Measurements from ENCODE around the gene MMRN2.
"Not testable (repeated sequence)": the region's sequence is repeated elsewhere in the genome, so short reads cannot be mapped to it uniquely, and the experiment has no call there.

The MMRN2 gene

DNA sequence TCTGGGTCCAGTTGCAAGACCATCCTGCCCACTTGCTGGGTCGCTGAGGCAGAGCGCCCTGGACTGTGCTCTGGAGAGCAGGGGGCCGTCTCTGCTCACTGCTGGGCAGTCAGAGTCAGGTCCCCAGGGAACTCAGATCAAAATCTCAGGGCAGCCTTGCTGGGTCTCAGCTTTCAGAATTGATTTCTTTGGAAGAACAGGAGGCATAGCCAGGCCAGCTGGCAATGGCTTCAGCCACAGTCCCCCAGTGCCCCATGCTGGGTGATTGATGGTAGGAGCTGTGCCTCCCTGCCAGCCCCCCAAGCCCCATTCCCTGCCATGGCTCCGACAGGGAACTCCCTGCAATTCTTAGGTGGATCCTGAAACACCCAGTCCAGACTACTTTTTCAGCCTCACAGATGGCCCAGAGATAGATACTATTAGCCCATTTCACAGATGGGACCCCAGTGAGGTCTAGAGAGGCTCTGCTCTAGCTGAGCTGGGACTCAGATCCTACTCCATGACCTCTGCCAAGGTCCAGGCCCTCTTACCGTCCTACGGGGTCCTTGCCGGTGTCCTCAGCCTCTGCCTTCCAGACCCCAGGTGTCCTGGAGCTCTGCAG lies 467 bp downstream of the MMRN2 start:
- DNase-seq (ENCODE audit: low read depth in 2 of 2), result no peak

DNA sequence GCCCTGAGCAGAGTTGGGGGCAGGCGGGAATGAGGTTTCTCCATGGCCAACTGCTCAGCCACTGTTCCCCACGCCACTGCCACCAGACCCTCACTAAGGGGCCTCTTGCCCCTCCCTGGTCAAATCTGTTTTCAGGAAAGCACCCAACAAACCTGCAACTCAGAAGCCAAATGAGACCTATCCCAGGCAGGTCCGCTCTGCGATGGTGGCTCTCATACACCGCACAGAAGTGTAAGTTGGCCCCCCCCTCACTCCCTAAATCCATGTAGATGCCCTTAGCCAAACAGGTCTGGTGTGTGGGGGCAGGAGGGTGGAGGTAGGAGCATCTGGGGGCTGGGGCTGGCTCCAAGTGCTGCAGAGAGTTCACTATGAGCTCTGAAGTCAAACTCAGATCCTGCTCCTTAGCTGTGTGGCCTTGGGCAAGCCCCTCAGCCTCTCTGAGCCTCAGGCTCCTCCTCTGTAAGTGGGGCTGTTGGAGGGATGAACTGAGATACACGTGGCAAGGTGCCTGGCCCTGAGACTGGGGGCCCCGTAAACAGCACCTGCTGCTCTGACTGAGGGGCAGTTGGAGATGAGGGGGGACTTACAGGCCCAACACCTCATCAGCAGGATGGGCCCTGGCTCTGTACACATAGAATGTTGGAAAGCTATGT lies 1.1 kb downstream of the MMRN2 start:
- no peak for DNase-seq (ENCODE audit: low read depth in 2 of 2)

DNA sequence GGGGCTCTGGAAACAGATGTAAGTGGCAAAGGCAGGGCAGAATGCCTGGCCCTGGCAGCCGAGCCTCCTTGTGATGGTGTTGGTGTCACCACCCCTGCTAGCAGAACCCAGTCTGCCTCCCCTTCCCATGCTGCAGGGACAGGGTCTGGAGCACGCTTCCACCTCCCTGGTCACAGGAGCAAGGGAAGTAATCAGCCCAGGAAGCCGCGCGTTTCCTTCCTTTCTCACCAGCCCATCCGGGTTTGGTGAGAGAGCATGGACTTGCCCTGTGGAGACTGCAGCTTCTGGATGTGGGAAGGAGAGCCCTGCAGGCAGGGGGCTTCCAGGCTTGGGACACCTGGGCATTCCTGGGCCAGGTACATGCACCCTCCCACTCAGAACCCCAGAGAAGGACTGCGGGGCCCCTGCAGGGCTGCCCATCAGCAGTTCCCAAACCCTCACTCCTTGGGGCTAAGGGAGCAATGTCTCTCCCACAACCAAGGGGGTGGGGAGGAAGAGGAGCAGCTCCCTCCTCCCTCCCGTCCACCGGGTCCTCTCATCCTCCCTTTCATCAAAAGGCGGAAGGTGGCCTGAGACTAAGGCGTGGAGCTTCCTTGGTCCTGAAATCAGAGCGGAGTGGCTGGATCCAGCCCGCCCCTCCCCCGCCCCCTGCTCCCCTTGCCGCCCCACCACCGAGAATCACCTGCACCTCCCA lies 1.8 kb downstream of the MMRN2 start:
- no peak for DNase-seq (ENCODE audit: low read depth in 2 of 2)

DNA sequence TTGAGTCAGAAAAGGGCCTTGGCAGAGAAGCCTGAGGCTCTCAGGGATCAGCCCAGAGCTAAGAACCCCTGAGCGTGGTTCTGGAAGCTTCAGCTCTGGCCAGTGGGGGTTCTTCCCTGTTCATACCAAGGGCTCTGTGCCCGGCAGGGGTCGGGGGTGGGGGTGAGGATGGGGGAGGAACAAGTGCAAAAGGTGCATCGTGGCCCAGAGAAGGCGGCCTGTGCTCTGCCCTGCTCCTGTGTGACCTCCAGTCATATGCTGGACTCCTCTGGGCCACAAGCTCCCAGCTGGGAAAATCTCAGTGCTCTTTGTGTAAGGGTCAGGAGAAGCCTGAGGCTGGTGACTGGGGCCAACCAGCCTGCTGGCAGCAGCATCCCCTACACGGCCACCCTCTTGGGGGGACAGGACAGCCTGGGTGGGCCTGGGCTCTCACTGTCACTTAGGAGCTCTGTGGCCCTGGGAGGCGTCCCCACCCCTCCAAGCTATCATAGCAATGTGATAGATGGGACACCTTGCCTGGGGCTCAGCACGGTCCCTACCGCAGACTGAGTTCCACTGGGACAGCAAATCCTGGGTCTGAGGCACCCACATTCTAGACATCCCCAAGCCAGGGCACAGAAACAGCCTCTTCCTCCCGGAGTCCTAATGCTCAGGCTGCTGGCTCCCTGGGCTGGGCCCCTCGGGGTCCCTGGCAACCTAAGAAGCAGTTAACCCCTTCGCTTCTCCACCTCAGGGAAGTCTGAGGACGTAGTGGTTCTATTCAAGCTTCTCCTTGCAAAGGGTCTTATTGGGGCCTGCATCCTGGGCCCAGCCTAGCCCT lies 2.5 kb downstream of the MMRN2 start:
- DNase-seq (ENCODE audit: low read depth in 2 of 2), result no peak

DNA sequence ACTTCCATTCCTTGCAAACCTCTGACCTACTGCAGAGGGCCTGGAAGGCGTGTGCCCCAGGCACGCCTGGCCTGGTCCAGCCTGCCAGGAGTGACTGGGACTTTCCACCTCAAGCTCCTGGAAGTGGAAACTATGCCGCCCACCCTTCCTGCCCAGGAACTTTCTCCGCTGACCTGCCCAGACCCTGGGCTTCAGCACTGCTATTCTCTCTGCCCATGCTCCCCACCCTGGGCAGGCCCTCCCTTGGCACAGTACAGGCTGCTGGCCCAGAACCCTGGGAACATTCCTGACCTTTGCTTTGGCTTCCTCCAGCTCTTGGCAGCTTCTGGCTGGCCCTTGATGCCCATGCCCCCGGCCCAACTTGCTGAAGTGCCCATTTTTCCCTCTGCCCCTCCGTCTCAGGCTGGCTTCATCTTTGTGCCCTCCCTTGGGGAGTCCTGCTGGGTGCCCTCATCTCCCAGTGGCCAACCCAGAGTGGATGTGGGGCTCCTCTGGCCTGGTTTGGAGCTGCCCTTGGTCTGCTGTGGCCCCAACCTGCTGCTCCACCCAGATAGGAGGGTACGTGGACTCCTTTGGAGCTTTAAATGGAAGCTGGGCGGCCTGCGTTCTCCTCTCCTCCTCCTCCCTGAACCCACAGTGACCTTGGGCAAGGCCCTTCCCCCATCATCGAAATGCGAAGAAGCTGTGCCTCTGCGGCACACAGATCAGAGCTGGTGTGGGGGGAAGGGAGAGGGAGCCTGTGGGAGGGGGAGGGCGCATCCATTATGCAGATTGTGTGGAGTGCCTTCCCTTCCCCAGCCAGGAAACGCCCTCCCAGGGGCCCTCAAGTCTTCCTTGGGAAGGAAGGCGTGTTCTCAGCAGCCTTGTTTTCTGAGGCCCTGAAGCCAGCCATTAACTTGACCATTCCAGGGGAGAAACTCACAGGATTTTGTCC lies 3.4 kb downstream of the MMRN2 start:
- DNase-seq (ENCODE audit: low read depth in 2 of 2), result no peak

DNA sequence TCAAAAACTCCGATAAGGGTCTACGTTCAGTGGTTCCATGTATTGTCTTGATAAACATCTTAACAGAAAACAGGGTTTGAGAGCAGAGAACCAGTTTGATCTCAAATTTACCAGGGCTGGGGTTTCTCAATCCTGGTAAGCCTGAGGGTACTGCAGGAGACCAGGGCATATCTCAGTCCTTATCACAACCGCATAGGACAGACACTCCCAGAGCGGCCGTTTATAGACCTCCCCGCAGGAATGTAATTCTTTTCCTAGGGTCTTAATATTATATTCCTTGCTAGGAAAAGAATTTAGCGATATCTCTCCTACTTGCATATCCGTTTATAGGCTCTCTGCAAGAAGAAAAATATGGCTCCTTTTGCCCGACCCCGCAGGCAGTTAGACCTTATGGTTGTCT lies 4.7 kb downstream of the MMRN2 start:
- DNase-seq (ENCODE audit: low read depth in 2 of 2), result not testable (repeated sequence)

DNA sequence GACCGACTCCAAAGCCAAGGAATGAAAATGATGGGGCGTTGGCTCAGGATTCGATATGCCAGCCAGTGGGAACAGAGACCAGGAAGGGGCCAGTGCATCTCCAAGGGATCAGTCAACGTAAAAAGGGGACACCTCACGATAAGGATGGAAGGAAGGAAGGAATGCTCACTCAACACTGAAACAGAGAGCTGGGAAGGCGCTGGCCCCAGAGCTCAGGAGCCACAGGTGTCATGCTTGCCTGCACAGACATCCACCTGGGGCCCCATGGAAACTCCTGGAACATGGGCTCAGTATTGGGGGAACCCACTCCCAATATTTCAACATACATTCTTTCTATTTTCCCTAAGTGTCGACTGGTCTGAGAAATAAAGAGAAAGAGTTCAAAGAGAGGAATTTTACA lies 5.3 kb downstream of the MMRN2 start:
- DNase-seq (ENCODE audit: low read depth in 2 of 2), result no peak

DNA sequence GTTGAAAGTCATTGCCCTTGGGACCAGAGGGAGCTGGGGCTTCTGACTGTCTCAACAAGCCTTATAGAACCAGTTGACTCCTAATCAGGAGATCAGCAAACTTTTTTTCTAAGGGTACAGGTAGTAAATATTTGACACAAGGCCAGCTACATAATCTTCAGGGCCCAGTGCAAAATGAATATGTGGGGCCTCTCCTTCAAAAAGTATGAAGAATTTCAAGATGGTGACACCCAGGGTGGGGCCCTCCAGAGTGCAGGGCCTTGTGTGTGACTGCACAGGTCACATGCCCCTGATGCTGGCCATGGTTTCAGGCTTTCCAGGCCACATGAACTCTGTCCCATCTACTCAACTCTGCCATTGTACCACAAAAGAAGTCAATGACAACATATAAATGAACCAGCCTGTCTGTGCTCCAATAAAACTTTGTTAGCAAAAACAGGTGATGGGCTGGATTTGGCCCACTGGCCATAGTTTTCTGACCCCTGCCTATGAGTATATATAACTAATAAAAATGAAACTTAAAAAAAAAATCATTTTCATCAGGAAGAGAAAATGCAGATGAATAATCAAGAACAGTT lies 6.1 kb downstream of the MMRN2 start:
- DNase-seq (ENCODE audit: low read depth in 2 of 2), result no peak

DNA sequence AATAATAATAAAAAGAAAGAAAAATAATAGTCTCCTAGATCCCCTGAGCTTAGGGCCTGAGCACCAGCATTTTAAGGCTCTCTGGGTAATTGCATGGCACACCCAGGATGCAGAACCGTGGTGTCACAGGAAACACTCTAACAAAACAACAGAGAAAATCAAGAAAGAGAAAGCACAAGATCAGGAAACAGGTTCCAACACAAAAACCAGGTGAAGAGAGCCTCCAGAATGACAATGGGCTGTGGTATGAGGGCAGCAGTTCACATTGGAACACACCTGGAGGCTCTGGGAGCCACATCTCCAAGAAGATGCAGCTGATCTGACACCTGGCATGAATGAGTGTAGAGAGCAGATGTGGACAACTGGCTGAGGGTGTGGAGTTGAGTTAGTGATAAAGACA lies 7.1 kb downstream of the MMRN2 start:
- DNase-seq (ENCODE audit: low read depth in 2 of 2), result no peak

DNA sequence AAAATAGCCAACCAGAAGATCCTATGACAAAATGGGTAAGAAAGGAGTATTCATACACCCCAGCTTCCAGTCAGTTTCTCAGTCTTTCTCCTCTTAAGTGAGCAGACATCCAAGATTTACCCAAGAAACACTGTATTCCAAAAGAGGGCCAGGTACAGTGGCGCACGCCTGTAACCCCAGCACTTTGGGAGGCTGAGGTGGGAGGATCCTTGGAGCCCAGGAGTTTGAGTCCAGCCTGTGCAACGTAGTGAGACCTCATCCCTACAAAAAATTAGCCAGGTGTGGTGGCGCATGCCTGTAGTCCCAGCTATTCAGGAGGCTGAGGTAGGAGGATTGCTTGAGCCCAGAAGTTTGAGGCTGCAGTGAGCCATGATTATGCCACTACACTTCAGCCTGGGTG lies 9.6 kb downstream of the MMRN2 start:
- DNase-seq (ENCODE audit: low read depth in 2 of 2), result not testable (repeated sequence)

DNA sequence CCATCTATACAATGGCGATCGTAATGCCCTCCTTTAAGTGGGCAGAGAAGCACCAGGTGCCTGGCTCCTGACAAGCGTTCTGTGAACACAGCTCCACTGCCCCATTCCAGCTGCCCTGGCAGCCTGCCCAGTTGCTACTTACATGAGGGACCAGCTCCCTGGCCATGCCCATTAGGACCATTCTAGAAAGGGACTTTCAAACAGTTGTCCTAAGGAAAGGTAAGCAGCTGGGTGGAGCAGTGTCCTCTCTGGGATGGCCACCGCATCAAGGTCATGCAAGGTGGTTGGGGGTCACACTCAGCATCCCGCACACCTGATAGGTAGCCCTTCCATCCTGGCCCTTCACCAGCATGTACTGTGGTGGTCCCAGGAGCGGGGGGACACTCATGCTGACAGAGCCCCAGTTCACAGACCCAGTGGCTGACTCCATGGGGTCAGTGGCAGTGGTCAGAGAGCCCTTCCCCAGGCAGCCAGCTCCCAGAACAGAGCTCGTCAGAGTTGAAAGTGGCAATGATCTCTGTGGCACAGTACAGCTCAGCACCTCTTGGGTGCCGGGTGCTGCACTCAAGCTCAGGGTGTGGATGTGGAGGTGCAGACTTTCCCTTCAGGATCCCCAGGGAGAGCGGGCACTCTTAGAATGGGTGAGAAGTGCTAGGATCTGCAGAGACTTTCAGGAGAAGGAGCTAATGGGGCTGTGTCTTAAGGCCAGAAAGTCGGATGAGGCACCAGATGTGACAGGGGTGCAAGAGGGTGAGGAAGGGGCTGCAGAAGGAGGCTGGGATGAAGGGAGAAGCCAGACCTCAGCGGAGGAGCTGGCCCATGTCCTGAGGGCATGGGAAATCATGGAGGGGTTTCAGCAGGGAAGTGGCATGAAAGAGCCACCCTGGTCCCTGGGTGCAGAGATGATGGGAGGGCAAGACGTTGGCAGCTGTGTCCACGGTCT lies 10.9 kb downstream of the MMRN2 start:
- DNase-seq (ENCODE audit: low read depth in 2 of 2), result no peak

DNA sequence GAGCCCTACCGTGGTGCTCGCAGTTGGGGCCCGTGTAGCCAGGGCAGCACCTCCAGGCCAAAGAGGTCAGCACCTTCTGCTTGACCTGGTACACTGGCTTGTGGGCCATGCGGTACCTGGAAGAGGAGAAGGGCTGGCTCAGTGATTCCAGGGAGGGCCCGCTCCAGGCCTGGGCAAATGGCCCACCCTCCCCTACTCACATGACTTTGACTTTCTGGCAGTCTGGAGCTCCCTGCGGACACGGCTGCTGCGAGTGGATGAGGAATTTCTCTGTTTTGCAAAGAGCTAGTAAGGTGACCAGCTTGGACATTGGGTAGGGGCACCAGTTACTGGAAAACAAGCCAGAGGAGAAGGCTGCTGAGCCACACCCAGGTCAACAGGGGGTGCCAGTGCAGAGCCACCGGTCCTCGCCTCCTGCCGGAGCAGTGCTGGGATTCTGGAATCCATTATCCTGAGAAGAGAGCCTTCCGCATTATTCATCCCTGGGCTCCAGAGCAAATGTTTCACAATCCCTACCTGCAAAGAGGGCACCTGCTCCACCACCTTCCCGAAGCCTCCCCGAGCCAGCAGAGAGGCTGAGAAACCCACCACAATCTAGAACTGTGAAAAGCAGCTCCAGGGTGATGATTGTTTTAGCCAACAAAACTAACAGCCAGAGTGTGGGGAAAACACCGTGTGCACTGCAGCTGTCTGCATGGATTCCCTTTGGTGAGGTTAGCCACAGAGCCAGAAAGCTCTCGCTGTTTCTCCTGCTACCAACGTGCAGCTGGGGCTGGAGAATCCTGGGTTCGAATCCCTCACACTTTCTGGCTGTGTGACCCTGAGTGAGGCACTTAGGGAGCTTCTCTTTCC lies 11.8 kb downstream of the MMRN2 start:
- no peak for DNase-seq (ENCODE audit: low read depth in 2 of 2)

DNA sequence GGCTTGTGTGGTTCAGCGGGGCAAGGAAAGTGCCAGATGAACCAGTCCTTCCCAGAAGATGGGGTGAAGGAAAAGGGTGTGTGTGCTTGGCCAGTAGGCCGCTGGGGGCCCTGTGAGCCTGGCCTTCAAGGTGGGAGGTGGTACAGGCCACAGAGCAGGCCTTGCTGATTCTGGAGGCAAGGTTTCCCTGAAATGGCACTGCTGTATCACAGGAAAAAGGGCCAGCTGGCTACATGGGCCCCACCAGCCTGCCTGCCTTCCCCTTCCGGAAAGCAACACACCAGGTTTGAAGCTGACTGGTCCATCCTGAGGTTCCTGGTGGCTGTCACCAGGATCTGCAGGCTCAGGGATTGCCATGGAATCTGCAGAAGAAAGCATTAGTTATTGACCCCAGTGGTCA lies 12.5 kb downstream of the MMRN2 start:
- no peak for DNase-seq (ENCODE audit: low read depth in 2 of 2)

DNA sequence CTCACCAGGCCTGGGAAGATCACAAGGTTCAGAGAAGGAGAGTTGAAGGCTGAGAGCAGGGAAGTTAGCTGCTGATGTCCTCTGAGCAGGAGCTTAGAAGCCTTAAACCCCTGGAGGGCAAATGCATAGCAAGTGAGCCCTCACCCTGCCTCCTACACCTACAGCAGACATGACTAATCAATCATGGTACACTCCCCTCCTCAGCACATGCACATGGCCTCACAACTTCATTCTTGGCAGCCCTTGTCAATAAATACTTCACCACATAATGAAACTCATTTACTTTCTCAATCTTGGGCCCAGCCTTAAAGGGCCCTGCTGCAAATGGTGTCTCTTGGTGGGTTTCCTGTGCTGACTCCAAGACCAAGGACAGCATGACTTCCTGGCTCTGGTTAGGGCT lies 12.9 kb downstream of the MMRN2 start:
- DNase-seq (ENCODE audit: low read depth in 2 of 2), result no peak

DNA sequence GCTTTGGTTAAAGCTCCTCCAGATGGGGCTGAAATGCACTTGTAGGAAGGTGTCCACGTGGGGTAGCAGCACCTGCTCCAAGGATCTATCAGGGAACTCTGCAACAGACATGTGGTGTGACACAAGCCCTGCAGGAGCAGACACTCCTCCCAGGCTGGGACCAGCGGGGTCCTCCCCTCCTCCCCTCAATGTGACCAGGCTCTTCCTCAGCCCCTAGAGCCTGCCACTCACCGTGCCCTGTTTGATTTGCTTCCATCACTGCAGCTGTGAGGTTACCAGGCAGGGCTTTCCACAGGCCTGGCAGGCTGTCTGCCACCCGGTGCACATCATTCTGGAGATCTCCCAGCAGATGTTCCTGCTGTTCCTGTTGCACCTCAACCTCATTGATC lies 13.4 kb downstream of the MMRN2 start:
- no peak for DNase-seq (ENCODE audit: low read depth in 2 of 2)

DNA sequence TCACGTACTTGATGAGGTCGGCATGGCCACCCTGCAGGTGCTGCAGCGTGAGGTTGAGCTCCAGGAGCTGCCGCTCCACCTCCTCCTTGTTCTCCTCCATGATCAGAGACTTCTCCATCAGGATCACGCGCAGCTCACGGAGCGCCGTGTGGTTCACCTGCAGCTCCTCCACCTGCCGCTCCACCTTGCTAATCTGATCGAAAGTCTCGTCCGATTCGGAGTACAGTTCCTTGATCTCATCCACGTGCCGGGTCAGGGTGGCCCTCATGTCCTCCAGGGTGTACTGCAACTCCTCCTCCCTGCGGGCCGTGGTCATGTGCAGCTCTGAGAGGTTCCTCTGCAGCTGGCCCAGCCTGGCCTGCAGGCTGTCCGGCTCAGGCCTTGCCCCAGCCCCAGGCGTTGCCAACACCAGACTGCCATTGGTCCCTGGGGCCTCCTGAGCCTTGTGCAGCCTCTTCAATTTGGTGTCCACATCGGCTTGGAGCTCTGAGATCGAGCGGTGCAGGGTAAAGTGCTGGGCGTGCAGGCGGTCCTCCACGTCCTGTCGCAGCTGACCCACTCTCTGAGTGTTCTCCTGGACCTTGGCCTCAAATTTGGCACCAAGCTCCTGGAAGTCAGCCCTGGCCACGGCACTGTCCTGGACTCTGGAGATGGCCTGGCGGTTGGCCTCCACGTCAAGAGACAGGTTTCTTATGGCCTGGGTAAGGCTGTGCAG lies 13.9 kb downstream of the MMRN2 start:
- DNase-seq (ENCODE audit: low read depth in 2 of 2), result no peak

DNA sequence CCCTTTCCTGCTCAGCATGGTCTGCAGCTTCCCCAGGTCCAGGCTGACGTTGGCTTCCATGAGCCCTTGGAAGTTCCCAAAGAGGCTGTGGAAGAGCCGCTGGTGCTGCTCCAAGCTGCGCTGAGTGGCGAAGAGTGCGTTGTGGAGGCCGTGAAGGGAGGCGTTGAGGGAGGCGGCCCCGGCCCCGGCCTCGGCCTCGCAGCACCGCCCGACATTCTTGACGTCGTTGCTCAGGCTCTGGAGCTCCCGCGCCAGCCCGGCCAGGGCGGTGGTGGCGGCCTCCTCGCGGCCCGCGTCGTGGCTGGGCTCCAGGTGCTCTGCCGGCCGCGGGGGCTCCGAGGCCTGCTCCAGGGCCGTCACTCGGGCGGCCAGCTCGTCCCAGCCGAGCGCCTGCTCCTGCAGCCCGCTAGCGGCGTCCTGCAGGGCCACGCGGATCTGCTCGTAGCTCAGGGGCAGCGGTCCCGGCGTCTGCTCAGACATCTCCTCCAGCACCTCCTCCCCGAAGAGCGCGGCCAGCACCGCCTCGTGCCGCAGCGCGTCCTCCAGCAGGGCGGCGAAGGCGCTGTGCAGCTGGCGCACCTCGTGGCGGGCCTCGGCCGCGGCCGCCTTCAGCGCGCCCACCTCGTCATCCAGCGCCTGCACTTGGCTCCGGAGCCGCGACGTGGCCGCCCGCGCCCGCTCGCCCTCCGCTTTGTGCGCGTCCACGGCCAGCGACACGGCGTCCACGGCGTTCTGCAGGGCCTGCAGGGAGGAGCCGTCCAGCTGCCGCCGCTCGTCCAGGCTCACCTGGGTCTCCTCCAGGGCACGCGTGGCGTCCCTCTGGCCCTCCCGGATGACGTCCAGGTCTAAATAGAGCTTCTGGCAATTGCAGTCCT lies 14.7 kb downstream of the MMRN2 start:
- no peak for DNase-seq (ENCODE audit: low read depth in 2 of 2)

Data from stimulated activated CD4-positive, alpha-beta T cell treated with anti-CD3 and anti-CD28 coated beads, Interleukin-15, amount 100 ng/mL, for 48 hours (primary cell).